ENCODE data around the gene JADE2.

GRCh38 chr5:134580001-134580460 lies 54.6 kb downstream of the JADE2 start:
- TF ChIP-seq, protein P1, sequence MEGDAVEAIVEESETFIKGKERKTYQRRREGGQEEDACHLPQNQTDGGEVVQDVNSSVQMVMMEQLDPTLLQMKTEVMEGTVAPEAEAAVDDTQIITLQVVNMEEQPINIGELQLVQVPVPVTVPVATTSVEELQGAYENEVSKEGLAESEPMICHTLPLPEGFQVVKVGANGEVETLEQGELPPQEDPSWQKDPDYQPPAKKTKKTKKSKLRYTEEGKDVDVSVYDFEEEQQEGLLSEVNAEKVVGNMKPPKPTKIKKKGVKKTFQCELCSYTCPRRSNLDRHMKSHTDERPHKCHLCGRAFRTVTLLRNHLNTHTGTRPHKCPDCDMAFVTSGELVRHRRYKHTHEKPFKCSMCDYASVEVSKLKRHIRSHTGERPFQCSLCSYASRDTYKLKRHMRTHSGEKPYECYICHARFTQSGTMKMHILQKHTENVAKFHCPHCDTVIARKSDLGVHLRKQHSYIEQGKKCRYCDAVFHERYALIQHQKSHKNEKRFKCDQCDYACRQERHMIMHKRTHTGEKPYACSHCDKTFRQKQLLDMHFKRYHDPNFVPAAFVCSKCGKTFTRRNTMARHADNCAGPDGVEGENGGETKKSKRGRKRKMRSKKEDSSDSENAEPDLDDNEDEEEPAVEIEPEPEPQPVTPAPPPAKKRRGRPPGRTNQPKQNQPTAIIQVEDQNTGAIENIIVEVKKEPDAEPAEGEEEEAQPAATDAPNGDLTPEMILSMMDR (IDR thresholded peaks at IDR 0.05), result no peak
- TF ChIP-seq POLR2AphosphoS5 (IDR thresholded peaks at IDR 0.05) (no peak), POLR2A (IDR thresholded peaks at IDR 0.05) (no peak), EP300 (IDR thresholded peaks at IDR 0.05) (no peak)

All from sigmoid colon (tissue), 4 donors.